Measurements from ENCODE around the gene APCDD1L. TPM values are rescaled to one million over a fixed set of nuclear protein-coding genes. Genes with fewer than 3 reads are reported as not detected.
"Not testable (repeated sequence)": the region's sequence is repeated elsewhere in the genome, so short reads cannot be mapped to it uniquely, and the experiment has no call there.

The APCDD1L gene
- total RNA-seq, 1 donor from 2014 or later: not detected

- intact Hi-C loops (cut with micrococcal nuclease): no loop called here
Observed at GRCh38 chr20:58446264-58446959, 68.8 kb downstream of the APCDD1L start.

DNA sequence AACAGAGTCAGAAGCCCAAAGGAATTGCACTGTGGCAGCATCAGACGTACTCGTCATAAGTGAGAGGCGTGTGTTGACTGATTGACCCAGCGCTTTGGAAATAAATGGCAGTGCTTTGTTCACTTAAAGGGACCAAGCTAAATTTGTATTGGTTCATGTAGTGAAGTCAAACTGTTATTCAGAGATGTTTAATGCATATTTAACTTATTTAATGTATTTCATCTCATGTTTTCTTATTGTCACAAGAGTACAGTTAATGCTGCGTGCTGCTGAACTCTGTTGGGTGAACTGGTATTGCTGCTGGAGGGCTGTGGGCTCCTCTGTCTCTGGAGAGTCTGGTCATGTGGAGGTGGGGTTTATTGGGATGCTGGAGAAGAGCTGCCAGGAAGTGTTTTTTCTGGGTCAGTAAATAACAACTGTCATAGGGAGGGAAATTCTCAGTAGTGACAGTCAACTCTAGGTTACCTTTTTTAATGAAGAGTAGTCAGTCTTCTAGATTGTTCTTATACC, 70.4 kb downstream of the APCDD1L start:
- intact Hi-C loops (cut with micrococcal nuclease): no loop called here

DNA sequence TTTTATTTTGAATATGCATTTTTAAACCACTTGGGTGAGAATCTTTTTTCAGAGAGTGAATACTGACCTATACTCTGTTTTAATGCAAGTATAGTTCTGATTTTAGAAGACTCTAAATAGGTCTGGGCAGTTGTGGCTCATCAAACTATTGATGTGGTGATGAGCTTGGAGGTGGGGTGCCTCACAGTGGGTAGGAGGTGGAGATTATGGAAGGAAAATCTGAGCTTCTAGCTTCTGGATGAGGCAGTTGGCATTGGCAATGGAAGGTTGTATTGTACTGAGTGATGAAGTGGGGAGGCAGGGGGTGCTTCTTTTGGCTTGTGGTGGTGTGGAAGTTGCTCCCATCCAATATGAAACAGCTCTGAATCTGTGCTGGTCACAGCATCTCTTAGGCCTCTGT, 73.5 kb downstream of the APCDD1L start:
- intact Hi-C loops (cut with micrococcal nuclease): no loop called here

- intact Hi-C loops (cut with micrococcal nuclease): no loop called here
Observed at GRCh38 chr20:58440021-58440767, 75.0 kb downstream of the APCDD1L start.

DNA sequence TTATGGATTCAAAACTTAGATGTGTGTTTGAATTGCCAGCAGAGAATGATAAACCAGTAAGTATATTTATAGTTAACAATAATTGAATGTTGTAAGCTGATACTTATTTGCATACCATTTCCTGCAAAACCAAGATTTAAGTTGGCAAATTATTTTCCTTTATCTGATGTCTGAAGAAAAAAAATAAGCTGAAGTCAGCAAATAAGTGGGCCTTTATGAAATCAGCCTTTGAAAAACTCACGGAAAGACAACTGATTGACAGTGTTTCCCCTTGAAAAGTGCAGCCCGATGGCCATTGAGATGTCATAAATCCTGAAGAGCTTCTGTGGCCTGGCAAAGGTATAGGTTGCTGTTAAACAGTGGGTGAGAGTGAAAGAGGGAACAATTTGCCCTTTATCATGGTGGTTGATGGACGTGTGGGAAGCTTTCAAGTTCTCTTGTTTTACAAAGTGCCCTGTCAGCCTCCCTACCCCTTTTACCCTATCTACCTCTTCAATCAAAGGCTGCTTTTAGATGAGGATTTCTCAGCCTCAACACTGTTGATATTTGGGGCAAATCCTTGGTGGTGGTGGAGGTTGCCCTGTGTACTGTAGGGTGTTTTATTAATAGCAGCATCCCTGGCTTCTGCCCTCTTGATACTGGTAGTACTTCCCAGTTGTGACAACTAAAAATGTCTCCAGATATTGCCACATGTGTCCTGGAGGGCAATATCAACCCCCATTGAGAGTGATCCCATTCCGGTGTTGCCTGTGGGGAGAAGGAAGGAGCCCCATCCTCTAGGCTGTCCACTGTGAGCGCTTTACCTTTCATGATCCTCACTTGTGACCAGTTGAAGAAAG, 76.0 kb downstream of the APCDD1L start:
- intact Hi-C loops (cut with micrococcal nuclease): no loop called here

DNA sequence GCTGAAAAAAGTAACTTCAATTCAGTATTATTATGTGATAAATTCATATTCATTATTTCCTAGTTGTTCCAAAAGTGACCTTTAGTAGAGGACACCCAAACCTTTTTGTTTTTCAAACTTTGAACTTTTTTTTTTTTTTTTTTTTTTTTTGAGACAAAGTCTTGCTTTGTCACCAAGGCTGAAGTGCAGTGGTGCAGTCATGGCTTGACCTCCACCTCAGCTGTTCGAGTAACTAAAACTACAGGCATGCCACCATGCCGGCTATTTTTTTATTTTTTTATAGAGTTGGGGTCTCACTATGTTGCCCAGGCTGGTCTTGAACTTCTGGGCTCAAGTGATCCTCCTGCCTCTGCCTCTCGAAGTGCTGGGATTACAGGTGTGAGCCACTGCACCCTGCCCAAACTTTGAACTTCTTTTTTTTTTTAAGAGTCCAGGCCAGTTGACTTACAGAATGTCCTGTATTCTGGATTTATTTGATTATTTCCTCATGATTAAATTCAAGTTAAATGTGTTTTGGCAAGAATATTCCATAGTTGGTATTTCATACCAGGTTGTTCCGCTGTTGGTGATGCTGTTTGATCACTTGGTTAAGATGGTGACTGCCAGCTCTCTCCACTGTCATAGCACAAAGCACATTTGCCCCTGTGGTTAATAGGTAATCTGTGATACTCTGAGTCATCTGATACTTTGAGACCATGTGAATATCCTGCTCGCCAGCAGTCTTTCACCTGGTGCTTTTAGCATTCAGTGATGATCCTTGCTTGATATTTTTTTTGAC, 78.1 kb downstream of the APCDD1L start:
- intact Hi-C loops (cut with micrococcal nuclease): no loop called here

DNA sequence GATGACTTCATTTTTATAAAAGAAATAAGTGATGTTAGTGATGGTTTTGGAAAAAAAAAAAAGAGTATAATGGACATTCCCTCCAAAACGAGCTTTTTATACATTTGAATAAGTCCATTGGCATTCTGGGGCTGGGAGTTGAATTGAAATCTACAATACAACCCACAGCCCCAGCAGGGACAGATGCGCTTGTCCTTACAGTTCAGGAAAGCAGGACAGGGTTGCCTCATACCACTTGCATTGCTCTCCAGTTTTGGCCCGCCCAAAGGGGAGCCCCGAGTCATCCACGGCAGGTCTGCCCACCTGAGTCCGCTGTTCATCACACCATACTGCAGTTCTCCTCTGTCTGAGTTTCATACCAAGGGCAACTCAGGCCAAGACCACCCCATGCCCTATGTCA, 80.0 kb downstream of the APCDD1L start:
- intact Hi-C loops (cut with micrococcal nuclease): no loop called here

DNA sequence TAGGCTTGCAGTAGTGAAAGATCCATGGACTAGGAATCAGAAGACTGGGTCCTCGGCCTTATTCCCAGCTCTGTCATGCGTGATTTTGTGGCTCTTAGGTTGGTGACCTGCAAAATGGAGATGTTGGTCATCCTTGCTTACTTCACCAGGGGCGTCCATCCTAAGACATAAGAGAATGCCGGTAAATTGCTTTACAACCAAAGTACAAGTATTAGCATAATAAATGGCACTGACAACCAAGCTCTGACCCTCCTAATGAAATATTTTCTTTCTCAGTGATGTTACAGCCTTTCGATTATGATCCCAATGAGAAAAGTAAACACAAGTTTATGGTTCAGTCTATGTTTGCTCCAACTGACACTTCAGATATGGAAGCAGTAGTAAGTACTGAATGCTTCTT, 80.9 kb downstream of the APCDD1L start:
- intact Hi-C loops (cut with micrococcal nuclease): no loop called here

- intact Hi-C loops (cut with micrococcal nuclease): no loop called here
Observed at GRCh38 chr20:58433759-58434158, 81.4 kb downstream of the APCDD1L start.

DNA sequence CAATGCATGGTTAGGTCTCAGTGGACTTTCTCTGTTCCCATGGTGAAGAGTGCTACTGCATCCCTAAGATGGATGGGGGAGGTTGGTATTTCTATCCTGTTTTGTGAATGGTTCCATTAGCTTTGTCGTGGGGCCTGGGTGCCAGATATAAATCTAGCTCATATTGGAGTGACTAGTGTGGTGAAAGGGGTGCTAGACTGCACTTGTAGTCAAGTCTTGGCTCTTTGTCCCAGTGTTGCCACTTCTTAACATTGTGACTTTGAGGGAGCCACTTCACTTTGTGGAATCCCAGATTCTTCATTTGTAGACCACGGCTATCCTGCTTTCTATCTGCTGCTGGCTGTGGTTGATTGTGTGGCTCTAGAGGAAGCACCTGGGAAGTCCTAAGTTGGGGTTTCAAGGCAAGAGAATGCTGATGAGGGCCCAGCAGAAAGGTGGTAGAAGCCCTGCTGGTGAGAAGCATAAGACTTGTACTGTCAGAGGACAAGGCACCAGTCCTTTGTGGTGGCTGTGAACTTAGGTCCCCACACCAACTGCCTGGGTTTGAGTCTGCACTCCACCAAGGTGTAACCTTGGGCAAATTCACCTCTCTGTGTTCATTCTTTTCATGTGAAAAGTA, 82.1 kb downstream of the APCDD1L start:
- intact Hi-C loops (cut with micrococcal nuclease): no loop called here

DNA sequence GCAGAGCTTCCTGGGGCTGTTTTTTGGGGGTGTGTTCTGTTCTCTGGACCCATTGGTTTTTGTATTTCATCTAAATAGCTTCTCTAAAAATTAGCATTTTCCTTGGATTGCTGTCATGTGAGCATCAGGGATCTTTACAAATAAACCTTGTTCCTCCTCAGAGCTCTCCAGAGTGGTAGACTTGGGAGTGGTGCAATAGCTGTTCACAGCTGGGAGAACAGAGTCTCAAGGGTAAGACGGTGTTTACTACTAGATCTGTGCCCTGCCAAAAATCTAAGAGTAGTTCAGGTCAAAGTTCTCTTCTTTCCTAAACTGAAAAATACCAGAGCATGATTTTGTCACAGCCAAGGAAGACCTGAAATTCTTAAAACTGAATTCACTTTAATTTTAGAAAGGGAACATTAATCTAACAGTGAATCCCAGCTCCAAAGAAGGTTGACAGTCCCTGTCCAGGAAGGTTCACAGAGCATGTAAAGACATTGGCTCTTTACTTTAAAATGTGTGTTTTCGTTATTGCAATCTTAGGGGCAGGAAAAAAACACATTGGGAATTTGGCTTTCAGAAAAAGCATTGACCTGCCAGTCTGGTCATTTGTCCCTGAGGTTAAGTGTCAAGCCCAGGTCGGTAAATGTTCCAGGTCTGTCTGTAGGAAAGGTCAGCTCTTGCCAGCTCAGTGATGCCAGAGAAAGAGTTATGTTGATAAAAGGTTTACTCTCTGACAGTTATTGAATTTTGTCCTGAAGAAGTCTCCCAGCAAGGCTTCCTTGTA, 82.8 kb downstream of the APCDD1L start:
- intact Hi-C loops (cut with micrococcal nuclease): no loop called here

DNA sequence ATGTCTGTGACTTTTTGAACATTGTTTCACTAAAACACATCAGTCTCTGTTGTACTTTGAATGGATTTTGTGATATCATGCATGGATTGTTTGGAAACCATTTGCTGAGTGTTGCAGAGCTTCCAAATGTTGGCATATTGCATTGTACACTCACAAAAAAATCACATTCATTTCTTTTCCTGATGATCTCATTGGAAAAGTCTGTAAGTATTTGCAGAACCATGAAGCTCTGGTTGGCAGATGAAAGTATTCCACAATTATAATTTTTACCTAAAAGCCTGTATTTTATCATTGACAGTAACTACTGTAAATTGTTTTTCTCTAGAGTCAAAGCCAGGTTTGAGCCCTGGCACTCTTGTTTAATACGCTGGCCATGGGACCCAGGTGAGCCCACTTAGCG, 84.1 kb downstream of the APCDD1L start:
- intact Hi-C loops (cut with micrococcal nuclease): no loop called here

- intact Hi-C loops (cut with micrococcal nuclease): no loop called here
Observed at GRCh38 chr20:58429303-58429702, 85.9 kb downstream of the APCDD1L start.

- intact Hi-C loops (cut with micrococcal nuclease): no loop called here
Observed at GRCh38 chr20:58428364-58428763, 86.8 kb downstream of the APCDD1L start.

- intact Hi-C loops (cut with micrococcal nuclease): not testable (repeated sequence)
Observed at GRCh38 chr20:58427571-58427970, 87.6 kb downstream of the APCDD1L start.

DNA sequence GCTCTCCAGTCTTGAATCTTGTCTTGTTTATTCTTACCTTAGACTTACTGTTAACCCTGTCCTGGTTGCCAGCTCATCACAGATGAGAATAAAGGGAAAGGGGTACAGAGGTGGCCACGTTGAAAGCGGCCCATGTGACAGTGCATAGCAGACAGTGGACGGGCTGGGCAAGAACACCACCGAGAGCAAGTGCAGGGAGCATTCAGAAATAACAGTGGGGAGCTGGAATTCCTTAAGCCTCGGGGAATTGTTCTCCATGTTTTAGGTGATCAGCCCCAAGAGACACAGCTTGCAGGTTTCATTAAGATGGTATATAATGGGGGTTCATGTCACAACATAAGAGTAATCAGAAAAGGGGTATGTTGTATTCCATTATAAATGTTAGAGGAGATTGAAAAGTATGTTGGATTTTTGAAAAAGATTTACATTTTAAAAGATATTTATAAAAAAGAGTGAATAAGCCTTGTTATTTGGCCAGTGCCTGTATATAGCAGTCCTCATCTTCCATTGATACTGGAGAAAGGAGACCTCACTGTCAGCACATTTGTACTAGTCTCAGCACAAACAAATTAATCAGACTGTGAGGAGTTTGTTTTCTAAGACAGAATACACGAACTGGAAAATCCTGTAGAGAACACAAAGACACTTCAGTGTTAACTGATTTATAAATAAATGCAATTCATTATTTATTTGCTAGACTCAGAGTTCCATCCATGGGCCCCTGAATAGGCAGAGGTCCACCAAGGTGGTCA, 90.8 kb downstream of the APCDD1L start:
- intact Hi-C loops (cut with micrococcal nuclease): no loop called here

DNA sequence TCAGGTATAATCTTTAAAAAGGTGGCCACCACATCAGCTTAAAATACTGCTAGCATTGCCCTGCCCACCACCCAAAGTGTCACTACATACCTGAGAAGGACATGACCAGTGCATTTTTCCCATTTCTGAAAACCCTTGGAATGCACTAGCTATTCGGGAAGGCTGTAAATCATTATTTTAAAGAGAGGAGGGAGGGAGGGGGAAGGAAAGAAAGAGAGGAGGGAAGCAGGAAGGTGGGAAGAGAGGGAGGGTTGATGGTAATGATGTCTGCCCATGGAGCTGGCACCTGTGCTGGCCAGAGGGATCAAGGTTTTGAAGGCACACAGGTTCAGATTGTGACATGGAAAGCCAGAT, 93.7 kb downstream of the APCDD1L start:
- intact Hi-C loops (cut with micrococcal nuclease): no loop called here

- intact Hi-C loops (cut with micrococcal nuclease): no loop called here
Observed at GRCh38 chr20:58420798-58421496, 94.3 kb downstream of the APCDD1L start.
